ENCODE data around the gene PALMD.

PALMD gene

DNA sequence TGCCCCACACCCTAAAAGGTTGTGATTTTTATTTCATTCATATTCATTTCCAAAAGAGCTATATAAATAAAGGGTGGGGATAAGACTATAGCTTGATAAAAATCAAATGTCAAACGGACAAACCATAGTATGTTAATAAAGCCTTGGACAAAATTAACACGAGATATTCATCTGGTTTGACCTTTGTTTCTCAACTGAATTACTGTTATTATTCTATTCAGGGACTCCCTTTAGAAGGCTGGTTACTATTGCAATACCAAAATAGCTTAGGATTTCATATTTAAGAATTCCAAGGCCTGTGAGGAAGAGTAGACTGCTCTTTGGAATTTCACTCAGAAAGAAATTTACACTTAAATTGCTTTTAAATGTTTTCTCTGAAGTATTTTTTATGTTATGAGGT is 10.2 kb upstream of the PALMD start:
- no peak for DNase-seq

DNA sequence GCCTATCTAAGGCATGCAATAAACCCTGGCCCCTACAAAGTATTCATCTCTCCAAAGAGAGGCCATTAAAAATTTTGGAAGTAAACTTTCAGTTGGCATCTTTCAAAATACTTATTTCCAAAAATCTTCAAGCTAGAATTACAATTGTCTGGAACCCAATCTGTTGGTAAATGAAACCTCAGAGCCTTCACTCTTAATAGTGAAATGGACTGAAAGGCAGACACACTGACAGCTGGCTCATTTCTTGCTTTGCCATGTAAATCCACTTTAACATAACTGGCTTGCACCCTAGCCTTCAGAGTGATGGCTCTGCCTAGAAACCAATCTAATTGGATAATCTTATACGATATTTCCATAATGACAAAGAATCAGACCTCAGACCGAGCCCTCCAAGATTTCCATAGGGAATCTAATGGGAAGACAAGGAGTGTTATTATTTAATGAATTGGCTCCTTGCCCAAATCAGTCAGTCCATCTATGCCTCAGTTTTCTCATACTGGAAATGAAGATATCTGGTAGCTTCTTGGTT is 9.2 kb upstream of the PALMD start:
- DNase-seq, result no peak

GRCh38 chr1:99638853-99639252 is 7.1 kb upstream of the PALMD start:
- no peak for DNase-seq

DNA sequence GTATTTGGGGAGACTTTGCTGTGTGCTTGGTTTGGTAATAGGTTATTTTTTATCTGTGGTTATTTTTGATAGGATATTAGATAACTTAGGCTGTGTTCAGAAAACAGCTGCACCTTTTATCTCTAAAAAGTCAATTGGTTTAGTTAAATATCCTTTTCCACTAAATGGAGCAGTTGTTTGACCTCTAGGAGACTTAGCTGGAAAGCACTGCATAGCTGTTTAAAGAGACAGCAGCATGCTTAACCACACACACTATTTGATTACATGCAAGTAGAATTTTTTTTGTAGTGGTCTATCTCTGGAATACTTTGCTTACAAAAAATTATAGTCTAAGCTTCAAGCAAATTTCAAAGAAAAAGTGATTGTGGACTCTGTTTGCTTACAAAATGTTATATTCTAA is 6.5 kb upstream of the PALMD start:
- no peak for DNase-seq

- no peak for DNase-seq
These were observed 6.0 kb upstream of the PALMD start for GRCh38 chr1:99639945-99640344.

- no peak for DNase-seq
These were observed 5.2 kb upstream of the PALMD start for GRCh38 chr1:99640672-99641071.

DNA sequence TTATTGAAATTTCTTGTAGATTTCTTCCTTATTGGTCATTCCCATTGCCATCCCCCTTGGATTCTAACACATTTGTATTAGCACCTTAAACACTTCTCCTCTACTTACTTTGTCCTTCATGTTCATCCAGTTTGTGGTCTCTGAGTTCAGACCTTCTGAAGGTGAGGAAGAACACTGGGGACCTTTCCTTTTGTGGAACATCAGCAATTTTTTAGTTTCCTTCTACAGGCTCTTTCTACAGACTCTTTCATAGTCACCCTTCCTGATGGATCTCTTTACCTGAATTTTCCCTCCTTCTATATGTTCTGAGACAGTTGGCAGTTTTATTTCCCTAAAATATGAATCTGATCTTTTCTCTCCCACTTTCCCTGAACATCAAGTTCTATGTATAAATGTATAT is 4.4 kb upstream of the PALMD start:
- no peak for DNase-seq

GRCh38 chr1:99642053-99642452 is 3.9 kb upstream of the PALMD start:
- no peak for DNase-seq

DNA sequence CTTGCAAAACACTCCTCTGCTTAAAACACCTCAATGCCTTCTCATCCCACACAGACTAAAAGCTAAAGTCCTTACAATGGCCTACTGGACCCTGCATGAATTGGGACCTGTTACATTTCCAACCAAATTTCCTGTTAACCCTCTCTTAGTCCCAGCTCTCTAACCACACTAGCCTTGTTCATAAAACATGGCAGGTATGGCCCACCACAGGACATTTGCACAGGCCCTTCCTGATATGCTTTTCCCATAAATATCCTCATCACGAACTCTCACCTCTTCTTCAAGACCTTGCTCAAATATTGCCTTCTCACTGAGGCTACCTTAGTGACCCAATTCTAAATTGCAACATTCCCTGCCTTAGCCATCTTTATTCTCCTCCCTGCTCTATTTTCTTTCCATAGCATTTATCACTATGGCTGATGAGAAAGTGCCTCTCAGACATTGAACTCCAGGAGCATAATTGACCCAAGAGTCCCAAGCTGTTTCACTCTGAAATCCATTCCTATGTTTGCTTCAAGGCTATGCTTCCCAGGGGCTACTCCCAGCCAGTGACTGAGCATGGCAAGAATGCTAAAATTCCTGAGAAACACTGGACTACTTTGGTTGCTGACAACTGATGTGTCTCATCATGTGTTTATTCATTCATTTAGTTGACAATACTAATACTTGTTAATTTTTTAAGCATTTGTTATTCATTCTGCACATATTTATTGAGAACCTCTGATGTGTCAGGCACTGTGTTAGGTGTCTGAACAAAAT is 2.7 kb upstream of the PALMD start:
- DNase-seq, result no peak

- DNase-seq, result no peak
These were observed 1.5 kb upstream of the PALMD start for GRCh38 chr1:99644279-99645004.

DNA sequence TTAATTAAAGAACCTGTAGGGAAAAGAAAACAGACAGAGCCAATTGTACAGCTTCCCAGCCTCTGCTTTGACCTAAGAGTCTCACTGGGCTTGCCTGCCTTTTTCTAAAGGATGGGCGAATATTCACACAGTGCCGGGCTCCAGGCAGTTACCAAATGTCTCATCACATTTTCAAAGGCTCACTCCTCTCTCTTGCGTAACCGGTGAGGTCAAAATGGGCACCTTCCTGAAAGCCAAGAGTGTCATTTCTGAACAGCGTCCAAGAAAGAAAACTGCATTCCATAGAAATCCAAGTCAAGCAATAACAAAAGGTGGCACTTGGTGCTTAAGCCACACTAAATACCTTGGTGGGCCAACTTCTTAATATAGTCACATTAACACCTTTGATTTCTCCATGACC is 710 bp upstream of the PALMD start:
- DNase-seq, result no peak

GRCh38 chr1:99646868-99647267 is 955 bp downstream of the PALMD start:
- no peak for DNase-seq

DNA sequence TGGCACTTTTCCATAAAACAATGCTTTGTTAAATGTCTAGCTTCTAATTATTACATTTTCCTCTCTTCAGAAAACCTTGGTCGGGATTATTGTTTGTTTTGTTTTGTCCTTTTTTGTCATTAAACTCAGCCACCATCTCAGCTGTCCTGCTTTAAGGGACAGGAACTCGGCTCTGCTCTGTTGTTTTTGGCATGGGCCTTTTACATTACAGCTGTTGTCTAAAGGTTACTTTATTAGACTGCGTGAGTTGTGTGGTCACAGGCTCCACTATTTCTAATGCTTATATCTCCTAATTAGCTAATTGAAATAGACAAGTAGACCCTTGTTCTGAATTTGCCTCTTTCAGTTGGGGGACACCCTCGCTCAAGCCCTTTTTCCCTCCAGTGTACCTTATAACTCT is 1.6 kb downstream of the PALMD start:
- DNase-seq, result no peak

- no peak for DNase-seq
These were observed 2.2 kb downstream of the PALMD start for GRCh38 chr1:99648107-99648506.

- DNase-seq, result no peak
These were observed 4.1 kb downstream of the PALMD start for GRCh38 chr1:99650030-99650429.

DNA sequence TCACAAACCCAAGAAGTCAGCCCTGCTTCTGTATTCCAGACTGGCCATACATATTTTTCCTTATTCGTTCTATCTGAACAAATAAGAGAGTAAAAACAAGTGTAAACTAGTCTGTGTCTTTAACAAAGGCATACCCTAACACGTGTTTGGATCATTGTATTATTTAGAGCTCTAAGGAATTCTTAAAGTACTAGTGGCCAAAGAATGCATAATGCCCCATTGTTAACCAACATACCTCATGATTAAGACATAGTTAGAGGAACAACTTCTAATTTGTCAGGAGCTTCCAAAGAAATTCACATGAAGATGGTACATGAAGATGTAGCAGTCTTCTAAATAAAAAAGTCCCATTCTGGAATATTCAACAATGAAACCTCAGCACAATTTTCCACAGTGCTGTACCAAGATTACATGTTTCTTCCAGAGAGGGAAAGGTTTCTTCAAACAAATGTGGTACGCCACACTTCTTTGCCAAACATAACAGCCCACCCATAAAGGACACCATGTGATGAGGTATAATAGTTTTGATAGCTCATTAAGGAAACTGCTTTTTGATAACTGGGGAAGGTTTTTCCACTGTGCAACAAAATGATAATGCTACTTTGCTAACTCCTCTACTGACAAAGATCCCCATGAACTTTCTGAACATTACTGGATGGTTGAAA is 5.0 kb downstream of the PALMD start:
- DNase-seq, result no peak

- no peak for DNase-seq
These were observed 7.0 kb downstream of the PALMD start for GRCh38 chr1:99652881-99653281.

GRCh38 chr1:99655376-99655775 is 9.5 kb downstream of the PALMD start:
- DNase-seq, result no peak

DNA sequence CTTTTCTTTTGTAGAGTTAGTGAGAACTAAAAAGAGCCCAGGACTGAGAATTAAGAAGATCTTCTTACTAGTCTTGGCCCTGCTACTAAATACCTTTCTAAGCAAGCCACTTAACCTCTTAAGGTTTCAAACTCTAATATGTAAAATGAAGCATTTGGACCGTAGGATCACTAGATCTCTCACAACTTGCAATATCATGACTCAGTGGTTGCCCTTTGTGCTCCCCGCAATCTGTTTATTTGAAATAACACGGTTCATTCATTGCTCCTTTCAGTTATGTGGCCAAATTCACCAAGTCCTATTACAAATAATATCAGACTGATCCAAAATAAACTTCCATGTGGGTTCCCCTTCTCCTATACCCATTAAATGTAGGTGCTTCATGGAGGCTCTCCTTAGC is 10.8 kb downstream of the PALMD start:
- DNase-seq, result no peak

GRCh38 chr1:99657213-99658030 is 11.5 kb downstream of the PALMD start:
- DNase-seq, result no peak

DNA sequence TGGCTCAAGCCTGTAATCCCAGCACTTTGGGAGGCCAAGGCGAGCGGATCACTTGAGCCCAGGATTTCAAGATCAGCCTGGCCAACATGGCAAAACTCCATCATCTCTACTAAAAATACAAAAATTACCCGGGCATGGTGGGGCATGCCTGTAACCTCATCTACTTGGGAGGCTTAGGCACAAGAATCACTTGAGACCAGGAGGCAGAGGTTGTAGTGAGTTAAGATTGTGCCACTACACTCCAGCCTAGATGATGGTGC is 12.0 kb downstream of the PALMD start:
- DNase-seq, result no peak

DNA sequence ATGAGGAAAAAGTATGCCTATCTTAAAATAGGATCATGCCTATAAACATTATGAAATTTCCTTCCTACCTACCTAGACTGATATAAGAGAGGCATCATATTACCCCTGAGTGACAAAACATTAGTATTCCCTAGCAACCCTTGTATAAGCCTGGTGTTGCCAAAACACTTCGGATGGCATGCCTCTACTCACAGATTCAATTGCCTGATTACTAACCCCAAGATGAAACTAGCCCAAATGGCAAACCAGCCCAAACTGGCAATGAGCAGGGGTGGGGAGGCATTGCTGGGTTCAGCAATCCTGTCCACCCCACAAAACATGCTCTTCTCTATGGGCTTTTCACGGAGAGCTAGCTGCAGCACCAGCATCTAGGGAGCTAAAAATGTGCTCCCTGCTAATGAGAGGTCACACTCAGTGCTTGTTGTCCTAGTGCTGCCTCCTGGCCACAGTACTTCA is 13.9 kb downstream of the PALMD start:
- no peak for DNase-seq

DNA sequence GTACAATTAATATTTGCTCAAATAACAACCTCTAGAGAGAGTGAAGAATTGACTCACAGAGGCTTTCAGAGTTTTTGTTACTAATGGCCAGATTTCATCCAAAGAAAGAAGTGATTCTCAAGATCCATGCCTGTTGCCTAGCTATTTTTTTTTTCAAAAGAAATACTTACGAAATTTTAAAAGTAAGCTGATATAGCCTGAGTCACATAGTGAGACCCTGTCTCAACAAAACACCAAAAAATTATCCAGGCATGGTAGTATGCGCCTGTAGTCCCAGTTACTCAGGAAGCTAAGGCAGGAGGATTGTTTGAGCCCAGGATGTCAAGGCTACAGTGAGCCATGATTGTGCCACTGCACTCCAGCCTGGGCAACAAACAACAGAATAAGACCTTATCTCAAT is 14.6 kb downstream of the PALMD start:
- no peak for DNase-seq
